CMK (cell line): ENCODE data around the gene PCGF3.
"Not testable (repeated sequence)": the region's sequence is repeated elsewhere in the genome, so short reads cannot be mapped to it uniquely, and the experiment has no call there.

Source experiments
- DNase-seq: peaks from one replicate; pipeline ENCODE4 v3.0.0-alpha.2; 2010; ENCODE audit warnings: low read depth

Gene PCGF3

DNA sequence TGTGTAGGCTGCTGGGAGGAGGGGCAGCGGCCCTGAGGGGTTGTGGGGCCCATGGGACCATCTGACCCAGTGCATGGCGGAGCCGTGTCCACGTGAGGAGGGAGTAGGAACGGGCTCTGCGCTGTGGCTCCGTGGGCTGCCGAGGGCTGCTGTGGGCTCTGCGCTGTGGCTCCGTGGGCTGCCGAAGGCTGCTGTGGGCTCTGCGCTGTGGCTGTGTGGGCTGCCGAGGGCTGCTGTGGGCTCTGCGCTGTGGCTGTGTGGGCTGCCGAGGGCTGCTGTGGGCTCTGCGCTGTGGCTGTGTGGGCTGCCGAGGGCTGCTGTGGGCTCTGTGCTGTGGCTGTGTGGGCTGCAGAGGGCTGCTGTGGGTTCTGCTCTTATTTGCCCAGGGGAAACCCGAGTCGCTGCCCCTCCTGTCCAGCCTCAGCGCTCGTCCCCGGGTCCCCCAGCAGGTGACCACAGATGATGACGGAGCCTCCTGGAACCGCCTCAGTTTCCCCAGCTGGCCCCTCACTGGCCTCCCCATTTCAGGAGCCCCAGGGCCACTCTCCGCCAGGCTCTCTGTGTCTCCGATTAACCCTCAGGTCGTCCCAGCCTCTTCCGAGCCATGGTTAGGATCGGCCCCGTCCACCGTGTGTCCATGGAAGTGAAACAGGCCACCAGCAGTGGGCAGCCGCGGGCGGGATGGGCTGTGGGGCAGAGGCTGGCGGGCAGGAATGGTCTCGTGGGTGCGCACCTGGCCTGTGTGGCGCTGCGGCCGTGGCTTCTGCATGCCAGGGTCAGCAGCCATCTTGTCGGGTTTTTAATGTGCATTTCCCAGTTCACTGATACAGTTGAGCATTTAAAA, 20.0 kb downstream of the PCGF3 start:
- no peak for DNase-seq

DNA sequence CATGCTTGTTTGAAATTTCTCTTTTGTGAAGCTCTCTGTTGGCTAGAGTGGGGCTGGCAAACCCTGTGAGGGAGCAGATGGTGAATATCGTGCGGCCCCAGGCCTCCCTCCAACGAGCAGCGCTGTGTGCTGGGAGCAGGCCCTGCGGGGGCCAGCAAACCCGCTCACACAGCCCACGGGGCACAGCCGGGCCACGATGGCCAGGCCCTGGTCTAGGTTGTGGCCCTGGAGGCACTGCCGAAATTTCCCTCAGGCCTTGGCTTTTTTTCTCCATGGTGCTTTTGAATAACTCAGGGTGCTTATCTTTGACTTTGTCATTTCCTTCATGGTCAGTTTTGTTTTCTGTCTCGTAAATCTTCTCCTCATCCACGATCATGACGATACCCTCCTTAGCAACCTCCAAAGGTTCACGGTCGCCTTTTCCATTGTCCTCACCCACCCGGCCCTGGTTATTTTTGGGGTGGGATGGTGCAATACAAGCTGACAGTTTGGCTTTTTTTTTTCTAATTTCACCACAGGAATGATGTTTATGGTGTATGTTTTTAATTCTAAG, 20.7 kb downstream of the PCGF3 start:
- DNase-seq: no peak

DNA sequence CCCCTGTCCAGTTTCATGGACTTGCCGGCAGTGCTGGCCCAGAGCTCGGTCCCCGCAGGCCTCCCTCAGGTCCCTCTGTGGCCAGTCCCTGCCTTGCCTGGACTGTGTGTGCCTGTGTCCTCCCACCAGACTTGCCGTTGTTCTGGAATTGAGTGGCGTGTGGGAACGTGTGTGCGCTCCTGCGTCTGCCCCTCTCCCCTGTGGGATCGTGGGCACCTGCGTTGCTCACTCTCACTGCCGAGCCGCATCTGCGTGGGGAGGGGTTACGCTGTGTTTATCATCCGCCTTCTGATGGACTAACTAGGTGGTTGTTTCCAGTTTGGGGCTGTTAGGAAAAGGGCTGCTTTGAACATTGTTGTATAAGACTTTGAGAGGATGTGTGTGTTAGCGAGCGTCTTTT, 21.2 kb downstream of the PCGF3 start:
- DNase-seq: no peak

DNA sequence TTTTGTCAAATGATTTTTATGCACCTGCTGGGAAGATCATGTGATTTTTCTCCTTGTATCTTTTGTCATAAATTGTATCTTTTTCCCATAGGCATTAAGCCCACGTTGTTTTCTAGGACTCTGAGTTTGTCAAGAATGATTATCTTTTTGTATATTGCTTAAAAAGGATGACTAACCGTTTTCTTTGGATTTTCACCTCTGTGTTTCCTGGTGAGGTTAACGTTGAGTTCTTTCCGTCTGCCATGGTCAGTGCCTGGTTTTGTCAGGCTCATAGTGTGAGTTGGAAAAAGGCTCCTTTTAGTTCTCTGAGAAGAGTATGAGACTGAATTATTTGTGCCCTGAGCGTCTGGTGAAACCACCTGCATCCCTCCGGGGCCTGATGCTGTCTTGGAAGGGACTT, 21.9 kb downstream of the PCGF3 start:
- no peak for DNase-seq

DNA sequence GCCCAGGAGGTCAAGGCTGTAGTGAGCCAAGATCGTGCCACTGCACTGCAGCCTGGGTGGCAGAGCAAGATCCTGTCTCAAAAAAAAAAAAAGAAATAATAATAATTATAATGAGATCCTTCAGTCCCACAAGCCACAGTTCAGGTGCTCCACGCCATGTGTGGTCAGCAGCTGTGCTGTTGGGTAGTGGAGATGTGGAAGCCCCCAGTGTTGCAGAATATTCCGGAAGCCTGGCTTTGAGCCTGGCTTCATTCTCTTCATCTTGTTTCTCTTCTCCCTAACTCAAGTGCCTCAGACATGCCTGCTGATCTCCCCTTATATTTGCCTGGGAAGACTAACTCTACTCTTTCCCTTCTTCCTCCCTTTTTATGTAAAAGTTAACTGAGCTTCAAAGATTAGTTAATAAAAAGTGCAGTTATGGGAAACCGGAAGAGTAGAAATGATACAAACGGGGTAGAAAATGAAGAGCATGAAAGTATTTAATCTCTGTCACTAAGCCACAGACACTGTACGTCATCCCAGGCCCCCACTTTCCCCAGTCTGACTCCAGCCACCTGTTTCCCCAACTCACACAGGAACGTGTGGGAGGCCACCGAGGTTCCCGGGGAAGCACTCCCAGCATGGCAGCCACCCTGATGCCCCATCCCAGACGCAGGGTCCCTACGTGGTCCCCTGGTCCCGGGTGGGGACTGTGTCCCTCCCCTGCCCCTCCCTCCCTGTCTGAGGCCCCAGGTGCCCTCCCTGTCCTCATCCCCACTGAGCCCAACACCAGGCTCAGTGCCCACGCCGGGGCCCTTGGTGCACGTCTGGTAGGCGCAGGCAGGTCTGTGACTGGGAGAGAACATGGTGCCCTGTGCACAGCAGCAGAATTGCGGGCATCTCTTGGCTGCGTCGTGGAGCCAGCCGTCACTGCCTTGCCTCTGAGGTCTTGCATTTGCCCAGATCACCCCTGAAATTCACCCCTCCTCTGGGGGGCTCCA, 24.0 kb downstream of the PCGF3 start:
- DNase-seq: no peak

DNA sequence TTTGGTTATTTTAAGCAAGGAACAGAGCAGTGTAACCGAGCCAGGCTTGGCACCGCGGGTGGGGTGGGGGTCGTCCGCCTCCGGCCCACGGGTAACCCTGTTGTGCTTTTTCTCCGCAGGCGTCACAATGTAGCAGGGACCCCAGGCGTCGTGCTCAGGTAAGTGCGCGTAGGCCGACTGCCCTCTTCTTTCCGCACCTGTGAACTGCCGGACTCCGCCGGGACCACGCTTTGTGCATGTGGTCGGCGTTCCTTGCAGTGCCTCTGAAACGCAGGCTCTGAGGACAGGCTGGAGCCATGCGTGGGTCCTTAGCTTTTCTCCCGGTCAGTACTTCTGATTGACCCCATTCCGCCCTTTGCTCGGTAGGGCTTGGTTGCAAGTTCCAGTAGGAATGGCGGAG, 24.9 kb downstream of the PCGF3 start:
- no peak for DNase-seq

DNA sequence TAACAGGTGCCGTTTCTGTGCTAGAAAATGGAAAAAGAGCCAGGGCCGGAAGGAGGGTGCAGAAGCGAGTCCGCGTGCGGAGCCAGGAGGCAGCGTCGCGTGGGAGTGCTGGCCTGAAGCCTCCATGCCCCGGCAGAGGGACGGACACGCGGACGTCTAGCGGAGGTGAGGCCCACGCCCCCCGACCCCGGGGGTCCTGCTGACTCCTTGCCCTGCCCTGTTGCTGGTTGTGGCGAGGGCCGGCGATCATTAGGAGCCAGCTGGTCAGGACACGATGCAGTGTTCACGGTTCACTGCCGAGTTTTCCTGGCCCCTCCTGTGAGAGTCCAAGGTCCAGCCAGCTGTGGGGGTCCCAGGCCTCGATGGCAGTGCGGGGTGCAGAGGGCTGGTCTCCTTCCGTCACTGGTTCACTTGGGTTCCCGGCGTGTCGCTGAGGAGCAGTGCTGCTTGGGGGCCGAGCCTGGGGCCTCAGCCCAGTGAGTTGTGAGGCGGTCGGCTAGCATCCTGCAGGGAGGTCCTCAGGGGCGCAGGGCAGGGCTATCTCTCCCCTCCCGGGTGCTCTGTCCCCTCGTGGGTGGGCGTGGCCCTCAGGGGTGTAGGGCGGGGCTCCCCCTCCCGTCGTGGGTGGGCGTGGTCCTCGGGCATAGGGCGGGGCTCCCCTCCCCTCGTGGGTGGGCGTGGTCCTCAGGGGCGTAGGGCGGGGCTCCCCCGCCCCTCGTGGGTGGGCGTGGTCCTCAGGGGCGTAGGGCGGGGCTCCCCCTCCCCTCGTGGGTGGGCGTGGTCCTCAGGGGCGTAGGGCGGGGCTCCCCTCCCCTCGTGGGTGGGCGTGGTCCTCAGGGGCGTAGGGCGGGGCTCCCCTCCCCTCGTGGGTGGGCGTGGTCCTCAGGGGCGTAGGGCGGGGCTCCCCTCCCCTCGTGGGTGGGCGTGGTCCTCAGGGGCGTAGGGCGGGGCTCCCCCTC, 25.6 kb downstream of the PCGF3 start:
- DNase-seq: not testable (repeated sequence)

DNA sequence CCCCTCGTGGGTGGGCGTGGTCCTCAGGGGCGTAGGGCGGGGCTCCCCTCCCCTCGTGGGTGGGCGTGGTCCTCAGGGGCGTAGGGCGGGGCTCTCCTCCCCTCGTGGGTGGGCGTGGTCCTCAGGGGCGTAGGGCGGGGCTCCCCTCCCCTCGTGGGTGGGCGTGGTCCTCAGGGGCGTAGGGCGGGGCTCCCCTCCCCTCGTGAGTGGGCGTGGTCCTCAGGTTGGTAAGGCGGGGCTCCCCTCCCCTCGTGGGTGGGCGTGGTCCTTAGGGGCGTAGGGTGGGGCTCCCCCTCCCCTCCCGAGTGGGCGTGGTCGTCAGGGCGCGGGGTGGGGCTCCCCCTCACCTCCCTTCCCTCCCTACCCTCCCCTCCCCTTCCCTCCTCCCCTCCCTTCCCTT, 26.3 kb downstream of the PCGF3 start:
- not testable (repeated sequence) for DNase-seq

DNA sequence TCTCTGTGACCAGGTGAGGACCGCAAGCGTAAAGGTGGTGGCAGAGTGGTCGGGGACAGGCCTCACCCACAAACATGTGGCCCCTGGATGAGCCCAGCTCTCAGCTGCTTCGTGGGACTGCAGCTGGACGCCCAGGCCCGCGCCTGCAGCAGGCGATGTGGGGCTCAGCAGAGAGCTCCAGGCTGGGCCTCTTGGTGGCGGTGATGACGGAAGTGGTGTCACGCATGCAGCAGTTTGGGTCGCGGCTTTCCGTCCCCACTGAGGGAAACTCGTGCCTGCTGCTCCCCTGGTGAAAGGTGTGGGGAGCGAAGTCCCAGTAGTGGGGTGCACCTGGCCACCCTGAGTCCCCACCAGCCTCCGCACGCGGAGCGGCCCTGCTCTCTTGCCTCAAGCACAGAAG, 26.9 kb downstream of the PCGF3 start:
- DNase-seq: no peak

DNA sequence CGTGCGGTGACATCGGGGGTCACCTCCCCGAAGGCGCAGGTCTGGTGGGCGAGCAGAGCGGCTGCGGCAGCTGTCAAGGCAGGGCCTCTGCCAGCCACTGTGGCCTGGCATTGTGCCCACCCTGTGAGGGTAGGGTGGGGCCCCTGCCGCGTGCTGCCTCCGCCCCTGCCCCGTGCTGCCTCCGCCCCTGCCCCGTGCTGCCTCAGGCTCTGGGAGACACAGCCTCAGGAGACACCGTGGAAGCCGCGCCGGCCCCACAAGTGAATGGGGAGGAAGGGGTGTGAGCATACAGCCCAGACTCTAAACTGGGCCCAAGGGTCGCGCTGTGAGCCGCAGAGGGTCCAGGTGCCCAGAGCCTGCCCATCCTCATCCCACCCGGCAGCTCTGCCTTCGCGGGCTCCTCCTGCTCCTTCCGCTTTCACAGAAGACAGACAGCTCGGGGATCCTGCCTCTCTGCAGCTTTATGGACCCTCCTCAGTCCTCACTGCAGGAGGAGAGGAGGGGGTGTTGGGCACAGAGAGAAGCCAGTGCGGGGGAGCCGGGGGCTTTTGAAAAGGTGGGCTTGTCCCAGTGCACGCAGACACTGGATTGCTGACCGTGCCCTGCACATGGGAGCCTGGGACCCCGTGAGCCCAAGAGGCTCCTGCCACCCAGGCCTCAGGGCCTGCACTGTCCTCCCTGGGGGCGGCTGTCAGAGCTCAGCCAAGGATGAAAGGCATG, 27.4 kb downstream of the PCGF3 start:
- no peak for DNase-seq

DNA sequence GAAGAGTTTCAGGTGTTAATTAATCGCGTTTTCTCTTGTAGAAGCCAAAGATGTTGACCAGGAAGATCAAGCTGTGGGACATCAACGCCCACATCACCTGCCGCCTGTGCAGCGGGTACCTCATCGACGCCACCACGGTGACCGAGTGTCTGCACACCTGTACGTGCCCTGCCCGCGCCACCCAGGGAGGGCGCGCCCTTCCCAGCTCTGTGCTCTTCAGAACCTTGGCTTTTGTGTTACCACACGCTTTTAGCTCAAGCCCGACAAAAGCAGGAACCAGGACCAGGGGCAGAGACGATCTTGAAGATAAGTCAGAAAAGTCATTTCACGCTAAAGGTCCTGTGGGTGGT, 28.0 kb downstream of the PCGF3 start:
- DNase-seq: no peak

DNA sequence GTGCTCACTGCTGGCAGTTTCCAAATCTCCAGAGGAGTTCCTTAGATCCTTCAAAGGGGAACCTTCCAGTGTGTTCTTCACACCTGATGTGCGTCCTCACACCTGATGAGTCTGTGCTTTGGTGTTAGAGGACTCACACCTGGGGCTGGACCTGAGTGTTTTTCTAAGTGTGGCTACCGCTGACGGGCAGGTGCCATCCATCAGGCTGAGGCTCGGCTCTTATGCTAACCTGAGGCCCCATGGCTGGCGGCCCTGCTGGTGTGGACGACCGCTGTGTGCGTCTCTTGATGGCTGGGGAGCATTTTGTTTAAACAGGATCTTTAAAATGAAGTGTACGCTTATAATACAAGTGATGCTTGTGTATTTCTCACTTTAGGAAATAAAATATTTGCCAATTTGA, 28.4 kb downstream of the PCGF3 start:
- no peak for DNase-seq

DNA sequence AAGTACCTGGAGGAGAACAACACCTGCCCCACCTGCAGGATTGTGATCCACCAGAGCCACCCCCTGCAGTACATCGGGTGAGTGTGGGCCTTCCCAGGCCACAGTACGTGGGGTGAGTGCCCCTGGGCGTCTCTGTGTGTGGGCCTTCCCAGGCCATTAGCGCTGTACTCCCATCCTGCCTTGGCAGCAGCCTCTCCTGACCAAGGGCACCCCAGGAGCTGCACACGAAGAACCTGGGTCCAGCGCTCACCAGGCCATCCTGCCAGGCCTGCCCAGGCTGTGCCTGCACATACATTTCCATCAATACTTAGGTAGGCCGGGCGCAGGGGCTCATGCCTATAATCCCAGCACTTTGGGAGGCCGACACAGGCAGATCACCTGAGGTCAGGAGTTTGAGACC, 29.3 kb downstream of the PCGF3 start:
- DNase-seq: no peak

DNA sequence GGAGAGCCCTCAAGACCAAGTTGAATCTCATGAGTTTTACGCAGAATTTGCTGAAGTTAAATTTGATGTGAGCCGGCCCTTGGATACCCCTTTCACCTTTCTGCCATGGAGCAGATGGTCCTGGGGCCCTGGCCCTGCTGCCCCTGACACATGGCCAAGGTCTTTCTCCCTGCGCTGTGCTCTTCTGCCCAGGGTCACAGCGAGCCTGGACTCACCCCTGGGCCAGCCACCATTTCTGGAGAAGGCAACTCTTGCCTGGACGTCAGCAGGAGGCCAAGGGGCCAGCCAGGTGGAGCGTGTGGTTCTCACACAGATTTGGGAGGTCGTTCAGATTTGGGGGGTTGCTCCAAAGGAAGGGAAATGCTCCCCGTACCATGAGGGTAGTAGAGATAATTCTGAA, 30.0 kb downstream of the PCGF3 start:
- DNase-seq: no peak

DNA sequence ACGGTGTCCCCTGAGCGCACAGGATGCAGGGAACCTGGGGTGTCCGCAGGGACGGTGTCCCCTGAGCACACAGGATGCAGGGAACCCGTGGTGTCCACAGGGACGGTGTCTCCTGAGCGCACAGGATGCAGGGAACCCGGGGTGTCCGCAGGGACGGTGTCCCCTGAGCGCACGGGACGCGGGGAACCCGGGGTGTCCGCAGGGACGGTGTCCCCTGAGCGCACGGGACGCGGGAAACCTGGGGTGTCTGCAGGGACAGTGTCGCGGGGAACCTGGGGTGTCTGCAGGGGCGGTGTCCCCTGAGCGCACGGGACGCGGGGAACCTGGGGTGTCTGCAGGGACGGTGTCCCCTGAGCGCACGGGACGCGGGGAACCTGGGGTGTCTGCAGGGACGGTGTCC, 30.9 kb downstream of the PCGF3 start:
- DNase-seq: not testable (repeated sequence)

DNA sequence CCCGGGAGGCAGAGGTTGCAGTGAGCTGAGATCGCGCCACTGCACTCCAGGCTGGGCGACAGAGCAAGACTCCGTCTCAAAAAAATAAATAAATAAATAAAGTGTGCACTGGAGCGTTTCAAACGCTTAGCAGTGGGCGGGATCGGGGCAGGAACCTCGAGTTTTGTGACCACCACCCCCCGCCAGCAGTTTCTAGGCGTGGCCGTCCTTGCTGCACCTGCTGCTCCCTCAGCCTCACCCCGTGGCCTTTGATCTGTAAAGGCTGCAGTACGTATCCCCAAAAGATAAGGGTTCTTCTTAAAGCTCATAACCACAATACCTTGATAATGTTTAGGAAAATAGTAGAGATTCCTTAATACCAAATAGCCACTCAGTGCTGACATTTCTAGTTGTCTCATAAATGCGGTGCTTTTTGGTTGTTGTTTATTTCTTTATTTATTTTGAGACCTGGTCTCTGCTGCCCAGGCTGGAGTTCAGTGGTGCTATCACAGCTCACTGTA, 33.2 kb downstream of the PCGF3 start:
- no peak for DNase-seq

DNA sequence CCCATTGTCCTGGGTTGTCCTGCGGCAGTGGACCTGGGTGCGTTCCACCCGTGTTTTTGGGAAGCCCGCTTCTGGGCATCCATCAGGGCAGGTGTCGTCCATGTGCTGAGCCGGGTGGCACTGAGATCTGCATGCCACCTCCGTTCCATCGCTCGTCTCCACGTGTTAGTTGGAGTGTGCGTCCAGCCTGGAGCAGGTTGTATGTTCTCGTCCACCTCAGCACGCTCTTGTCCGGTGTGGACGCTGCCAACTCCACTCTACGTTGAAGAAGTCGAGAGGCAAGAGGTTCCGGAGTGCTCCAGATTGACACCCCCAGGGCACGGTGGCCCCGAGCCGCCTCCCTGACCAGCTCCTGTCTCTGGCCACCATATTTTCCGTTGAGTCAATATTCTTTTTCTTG, 33.9 kb downstream of the PCGF3 start:
- no peak for DNase-seq

DNA sequence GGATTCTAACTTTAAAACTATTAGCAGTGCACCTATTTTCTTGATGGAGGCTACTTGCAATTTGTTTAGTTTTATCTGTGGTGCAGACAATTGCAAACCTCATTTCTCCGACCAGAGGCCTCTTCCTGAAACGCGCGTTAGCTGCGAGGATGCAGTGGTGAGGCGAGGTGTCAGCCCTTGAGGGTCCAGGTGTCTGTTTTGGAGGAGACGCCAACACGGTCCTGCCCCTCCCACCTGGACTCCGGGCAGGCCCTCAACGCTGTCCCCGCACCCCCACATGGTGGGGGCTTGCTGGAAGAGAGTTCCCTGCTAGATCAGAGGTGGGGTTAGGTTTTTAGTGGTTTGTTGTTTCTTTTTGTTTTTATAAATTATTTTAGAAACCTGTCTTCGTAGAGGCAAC, 34.4 kb downstream of the PCGF3 start:
- no peak for DNase-seq

DNA sequence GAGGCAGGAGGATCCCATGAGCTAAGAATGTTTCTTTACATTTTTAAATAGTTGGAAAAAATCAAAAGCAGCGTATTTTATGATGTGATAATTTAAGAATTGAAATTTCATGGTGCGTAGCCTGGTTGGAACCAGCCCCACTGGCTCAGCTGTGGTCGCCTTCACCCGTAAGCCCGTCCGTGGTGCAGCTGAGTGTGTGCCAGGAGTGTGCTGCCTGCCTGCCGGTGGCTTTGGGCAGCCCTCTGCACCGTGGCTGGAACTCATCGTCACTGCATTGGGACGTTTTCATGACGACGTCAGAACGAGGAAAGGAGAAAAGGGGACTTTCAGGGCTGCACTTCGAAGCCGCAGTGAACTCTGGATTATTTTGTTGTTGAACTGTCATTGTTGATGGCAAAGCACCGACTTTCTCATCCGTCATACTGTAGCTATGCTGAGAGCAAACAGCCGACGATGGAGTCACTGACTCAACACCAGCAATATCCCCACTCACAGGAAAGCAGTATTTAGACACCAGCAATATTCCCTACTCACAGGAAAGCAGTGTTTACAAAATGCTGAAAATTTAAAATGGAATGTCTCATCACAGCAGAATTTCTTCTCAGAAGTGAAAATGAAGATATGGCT, 35.1 kb downstream of the PCGF3 start:
- no peak for DNase-seq

DNA sequence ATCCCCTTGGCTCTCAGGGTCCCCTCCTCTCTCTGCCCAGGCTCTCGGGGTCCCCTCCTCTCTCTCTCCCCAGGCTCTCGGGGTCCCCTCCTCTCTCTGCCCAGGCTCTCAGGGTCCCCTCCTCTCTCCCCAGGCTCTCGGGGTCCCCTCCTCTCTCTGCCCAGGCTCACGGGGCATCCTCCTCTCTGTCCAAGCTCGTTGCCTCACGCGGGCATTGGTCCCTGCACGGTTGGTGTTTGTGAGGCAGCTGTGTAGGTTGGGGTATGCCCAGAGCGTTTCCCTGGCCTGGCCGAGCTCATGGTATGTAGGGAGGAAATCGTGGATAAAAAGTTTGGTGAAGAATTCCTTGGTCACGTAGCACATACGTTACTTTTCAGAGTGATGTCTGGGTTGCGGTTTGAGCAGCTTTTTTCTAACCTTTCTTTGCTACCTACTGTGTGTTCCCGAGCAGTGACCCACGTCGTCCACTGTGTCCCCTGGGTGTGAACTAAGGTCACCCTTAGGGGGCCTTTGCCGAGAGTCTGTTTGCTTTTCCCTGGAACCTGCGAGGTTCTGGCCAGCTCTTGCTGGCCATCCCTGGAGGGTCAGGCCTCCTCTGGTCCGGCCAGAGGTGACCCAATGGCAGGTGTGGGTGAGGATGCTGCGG, 36.6 kb downstream of the PCGF3 start:
- DNase-seq: no peak
